Measurements from ENCODE around the gene SLC16A3.
A peak's percentile ranks its signal among the peaks of the same experiment; 100 is the strongest.

Gene SLC16A3

GRCh38 chr17:82232876-82233785 lies 4.3 kb downstream of the SLC16A3 start:
- DNase-seq (ENCODE audit: low read depth, low spot score): no peak
- no peak overlapping the region for H3K4me3 ChIP-seq (ENCODE audit: low read depth, low read length)
- in situ Hi-C loops (cut with HindIII; ENCODE audit: low sequenced_read_pairs): no loop called here
- TF ChIP-seq CTCF (IDR thresholded peaks at IDR 0.05; ENCODE audit: low read depth, low read length): no peak

GRCh38 chr17:82234211-82235055 lies 5.6 kb downstream of the SLC16A3 start:
- TF ChIP-seq CTCF (IDR thresholded peaks at IDR 0.05; ENCODE audit: low read depth, low read length): no peak
- in situ Hi-C loops (cut with HindIII; ENCODE audit: low sequenced_read_pairs): no loop called here
- no peak for DNase-seq (ENCODE audit: low read depth, low spot score)
- H3K4me3 ChIP-seq (ENCODE audit: low read depth, low read length): no peak overlapping the region

DNA sequence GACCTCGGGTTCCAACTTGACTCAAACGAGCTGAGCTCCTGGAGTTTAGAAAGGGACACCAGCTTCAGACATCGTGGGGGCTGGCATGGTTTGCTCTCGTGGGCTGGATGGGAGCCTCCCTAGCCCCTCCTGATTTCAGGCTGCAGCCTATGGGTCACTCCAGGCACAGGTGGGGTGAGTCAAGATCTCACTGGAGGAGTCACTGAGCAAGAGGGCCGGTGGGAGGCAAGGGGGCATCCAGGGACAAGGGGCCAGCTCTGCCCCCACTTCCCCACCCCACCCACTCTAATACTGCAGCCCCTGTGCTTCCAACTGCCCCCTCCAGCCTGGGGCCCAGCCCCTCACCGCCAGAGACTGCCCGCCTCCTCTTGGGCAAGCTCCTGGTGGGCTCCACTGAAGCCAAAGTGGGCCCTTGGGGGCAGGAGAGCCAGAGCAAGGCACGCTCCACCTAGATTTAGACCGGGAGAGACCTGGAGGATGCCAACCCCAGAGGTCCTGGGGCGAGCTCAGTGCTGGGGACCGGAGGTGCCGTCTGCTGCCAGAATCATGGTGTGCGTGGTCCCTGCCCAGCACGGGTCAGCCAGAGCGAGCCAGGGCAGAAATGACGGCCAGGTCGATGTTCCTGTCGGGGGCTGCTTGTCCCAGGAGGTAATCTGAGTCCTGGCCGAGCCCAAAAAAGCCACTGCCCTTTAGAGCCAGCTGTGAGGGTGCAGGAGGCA lies 6.4 kb downstream of the SLC16A3 start:
- no peak overlapping the region for H3K4me3 ChIP-seq (ENCODE audit: low read depth, low read length)
- in situ Hi-C loops (cut with HindIII; ENCODE audit: low sequenced_read_pairs): no loop called here
- no peak for TF ChIP-seq CTCF (IDR thresholded peaks at IDR 0.05; ENCODE audit: low read depth, low read length)
- no peak for DNase-seq (ENCODE audit: low read depth, low spot score)

GRCh38 chr17:82235775-82236141 lies 6.9 kb downstream of the SLC16A3 start:
- no peak for TF ChIP-seq CTCF (IDR thresholded peaks at IDR 0.05; ENCODE audit: low read depth, low read length)
- in situ Hi-C loops (cut with HindIII; ENCODE audit: low sequenced_read_pairs): no loop called here
- no peak for DNase-seq (ENCODE audit: low read depth, low spot score)
- no peak overlapping the region for H3K4me3 ChIP-seq (ENCODE audit: low read depth, low read length)

DNA sequence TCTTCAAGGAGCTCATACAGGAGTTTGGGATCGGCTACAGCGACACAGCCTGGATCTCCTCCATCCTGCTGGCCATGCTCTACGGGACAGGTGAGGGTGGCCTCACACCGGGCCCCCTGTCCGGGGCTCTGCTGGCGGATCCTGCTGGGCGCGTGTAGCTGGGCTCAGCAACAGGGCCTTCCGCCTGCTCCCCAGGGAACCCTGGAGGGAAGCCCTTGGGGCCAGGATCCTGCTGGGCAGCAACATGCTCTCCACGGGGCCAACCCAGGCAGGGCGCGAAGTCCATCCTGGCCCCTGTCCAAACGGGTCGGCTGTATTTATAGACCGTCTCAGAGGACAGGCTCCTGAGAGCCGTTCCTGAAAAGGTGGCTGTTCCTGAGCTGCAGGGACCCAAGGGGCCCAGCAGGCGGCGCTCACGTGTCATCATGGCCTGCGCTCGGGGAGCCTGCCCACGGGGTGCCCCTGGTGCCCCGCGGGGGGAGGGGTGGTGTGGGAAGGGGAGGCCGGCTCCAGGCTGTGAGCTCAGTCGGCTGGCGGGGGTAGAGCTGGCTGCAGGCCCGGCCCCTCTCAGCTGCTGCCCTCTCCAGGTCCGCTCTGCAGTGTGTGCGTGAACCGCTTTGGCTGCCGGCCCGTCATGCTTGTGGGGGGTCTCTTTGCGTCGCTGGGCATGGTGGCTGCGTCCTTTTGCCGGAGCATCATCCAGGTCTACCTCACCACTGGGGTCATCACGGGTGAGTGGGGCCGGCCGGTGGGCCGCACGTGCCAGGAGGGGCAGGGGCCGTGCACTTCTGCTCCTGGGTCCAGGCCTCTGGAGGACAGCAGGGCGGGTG lies 7.5 kb downstream of the SLC16A3 start:
- peak; percentile 63 for DNase-seq (ENCODE audit: low read depth, low spot score)
- H3K4me3 ChIP-seq (ENCODE audit: low read depth, low read length): no peak overlapping the region
- peak; percentile 88 for TF ChIP-seq CTCF (IDR thresholded peaks at IDR 0.05; ENCODE audit: low read depth, low read length)
- in situ Hi-C loops (cut with HindIII; ENCODE audit: low sequenced_read_pairs): no loop called here

Data from astrocyte of the spinal cord (primary cell).